Uterus (tissue), 4 donors: Measurements from ENCODE around the gene PRRC2C. TPM values are rescaled to one million over a fixed set of nuclear protein-coding genes. Genes with fewer than 3 reads are reported as not detected.

ENCODE experiments used
- DNase-seq, 2 donors: peaks; one replicate each; pipeline ENCODE4 v3.0.0-alpha.2; 2019 to 2020
- H3K27ac ChIP-seq, 2 donors: fragments of 200-600 bp; sonication (generic); 1 replicate in 1 of 2; 2 replicates in 1 of 2; pipeline ENCODE4 v1.5.1; 2016 to 2018
- H3K27me3 ChIP-seq, 2 donors: fragments of 200-600 bp; sonication (generic); one replicate each; pipeline ENCODE4 v1.5.1; 2018 to 2019; ENCODE audit warnings: control low read depth in 1 of 2
- H3K36me3 ChIP-seq, 2 donors: fragments of 200-600 bp; sonication (generic); one replicate each; pipeline ENCODE4 v1.5.1; 2019; ENCODE audit warnings: control low read depth in 1 of 2
- H3K4me1 ChIP-seq, 2 donors: fragments of 200-600 bp; sonication (generic); one replicate each; pipeline ENCODE4 v1.5.1; 2018 to 2019; ENCODE audit warnings: control low read depth in 1 of 2
- H3K4me3 ChIP-seq, 2 donors: fragments of 200-600 bp; sonication (generic); 1 replicate in 1 of 2; 2 replicates in 1 of 2; pipeline ENCODE4 v1.5.1; 2018 to 2019; ENCODE audit warnings: mild to moderate bottlenecking in 1 of 2
- H3K9me3 ChIP-seq, 2 donors: fragments of 200-600 bp; sonication (generic); one replicate each; pipeline ENCODE4 v1.5.1; 2019; ENCODE audit warnings: control low read depth in 1 of 2
- POLR2A ChIP-seq, 2 donors: fragments of 450-650 bp; IDR thresholded peaks; one replicate each; pipeline ENCODE4 v1.6.1; 2016; ENCODE audit warnings: antibody characterized with exemption in 2 of 2, mild to moderate bottlenecking in 1 of 2, moderate library complexity in 1 of 2
- intact Hi-C: fragments of 100-400 bp; cut with DNase I; formaldehyde crosslinking; loops from one replicate; pipeline ENCODE4 v1.15.1; 2023; ENCODE audit warnings: low total_unique reads
- total RNA-seq, 4 donors: library from RNA; depleted of rRNA in 3 of 4; stranded (reverse); fragments of >200 nt in 3 of 4; gene quantifications; one replicate each; pipeline versions ENCODE4 v1.1.0 to v1.2.4, GENCODE V29; 2014 to 2023
- TF ChIP-seq, protein P1 (sequence below), 4 experiments: fragments of 200-600 bp in 2 of 4; fragments of 450-650 bp in 2 of 4; sonication (generic) in 2 of 4; IDR thresholded peaks; one replicate each; pipeline ENCODE4 v1.5.1; 2016 to 2019; ENCODE audit warnings: antibody characterized with exemption in 4 of 4, mild to moderate bottlenecking in 2 of 4, moderate library complexity in 1 of 4
- donor health status: DM: yes; HTN: yes; CAD: no.

The PRRC2C gene
- total RNA-seq, 4 donors from 2014 or later, result 32.1 to 210 (median 76.1) TPM

GRCh38 chr1:171628225-171628624, 142.9 kb downstream of the PRRC2C start:
- TF ChIP-seq, protein P1, sequence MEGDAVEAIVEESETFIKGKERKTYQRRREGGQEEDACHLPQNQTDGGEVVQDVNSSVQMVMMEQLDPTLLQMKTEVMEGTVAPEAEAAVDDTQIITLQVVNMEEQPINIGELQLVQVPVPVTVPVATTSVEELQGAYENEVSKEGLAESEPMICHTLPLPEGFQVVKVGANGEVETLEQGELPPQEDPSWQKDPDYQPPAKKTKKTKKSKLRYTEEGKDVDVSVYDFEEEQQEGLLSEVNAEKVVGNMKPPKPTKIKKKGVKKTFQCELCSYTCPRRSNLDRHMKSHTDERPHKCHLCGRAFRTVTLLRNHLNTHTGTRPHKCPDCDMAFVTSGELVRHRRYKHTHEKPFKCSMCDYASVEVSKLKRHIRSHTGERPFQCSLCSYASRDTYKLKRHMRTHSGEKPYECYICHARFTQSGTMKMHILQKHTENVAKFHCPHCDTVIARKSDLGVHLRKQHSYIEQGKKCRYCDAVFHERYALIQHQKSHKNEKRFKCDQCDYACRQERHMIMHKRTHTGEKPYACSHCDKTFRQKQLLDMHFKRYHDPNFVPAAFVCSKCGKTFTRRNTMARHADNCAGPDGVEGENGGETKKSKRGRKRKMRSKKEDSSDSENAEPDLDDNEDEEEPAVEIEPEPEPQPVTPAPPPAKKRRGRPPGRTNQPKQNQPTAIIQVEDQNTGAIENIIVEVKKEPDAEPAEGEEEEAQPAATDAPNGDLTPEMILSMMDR (IDR thresholded peaks at IDR 0.05), result no peak
- TF ChIP-seq POLR2A (IDR thresholded peaks at IDR 0.05), result no peak
- no peak for DNase-seq
- Histone ChIP-seq H3K27me3 (no peaks in the 10 kb centered on the region), H3K4me3 (no peak overlapping the region), H3K4me1 (no peaks in the 10 kb centered on the region), H3K27ac (no peak overlapping the region), H3K9me3 (no peaks in the 10 kb centered on the region), H3K36me3 (no peaks in the 10 kb centered on the region)
- intact Hi-C loops, result no loop called here

GRCh38 chr1:171635661-171636060, 150.3 kb downstream of the PRRC2C start:
- Histone ChIP-seq H3K27ac (no peak overlapping the region), H3K36me3 (no peaks in the 10 kb centered on the region), H3K27me3 (no peaks in the 10 kb centered on the region), H3K4me1 (no peaks in the 10 kb centered on the region), H3K4me3 (no peak overlapping the region), H3K9me3 (no peaks in the 10 kb centered on the region)
- TF ChIP-seq, protein P1 (IDR thresholded peaks at IDR 0.05), result no peak
- TF ChIP-seq POLR2A (IDR thresholded peaks at IDR 0.05), result no peak
- no peak for DNase-seq
- intact Hi-C loops, result no loop called here

DNA sequence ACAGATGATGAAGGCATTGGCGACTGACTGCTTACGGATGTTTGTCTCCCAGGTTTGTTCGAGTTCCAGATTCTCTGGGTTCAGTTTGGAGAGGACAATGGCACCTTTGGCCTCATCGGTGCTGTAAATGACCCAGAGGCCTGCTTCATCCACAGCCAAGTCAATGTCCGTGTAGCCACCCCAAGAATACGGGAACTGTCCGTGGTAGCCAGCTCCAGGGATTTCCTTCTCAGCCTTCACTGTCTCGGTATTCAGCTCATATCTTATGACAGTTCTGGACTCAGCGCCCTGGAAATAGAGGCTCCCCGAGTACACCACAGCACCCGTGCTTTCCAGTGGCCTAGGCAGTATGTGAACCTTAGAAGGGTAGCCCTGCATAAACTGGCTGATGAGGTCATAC, 150.8 kb downstream of the PRRC2C start:
- intact Hi-C loops, result no loop called here
- TF ChIP-seq, protein P1 (IDR thresholded peaks at IDR 0.05), result no peak
- no peak for TF ChIP-seq POLR2A (IDR thresholded peaks at IDR 0.05)

DNA sequence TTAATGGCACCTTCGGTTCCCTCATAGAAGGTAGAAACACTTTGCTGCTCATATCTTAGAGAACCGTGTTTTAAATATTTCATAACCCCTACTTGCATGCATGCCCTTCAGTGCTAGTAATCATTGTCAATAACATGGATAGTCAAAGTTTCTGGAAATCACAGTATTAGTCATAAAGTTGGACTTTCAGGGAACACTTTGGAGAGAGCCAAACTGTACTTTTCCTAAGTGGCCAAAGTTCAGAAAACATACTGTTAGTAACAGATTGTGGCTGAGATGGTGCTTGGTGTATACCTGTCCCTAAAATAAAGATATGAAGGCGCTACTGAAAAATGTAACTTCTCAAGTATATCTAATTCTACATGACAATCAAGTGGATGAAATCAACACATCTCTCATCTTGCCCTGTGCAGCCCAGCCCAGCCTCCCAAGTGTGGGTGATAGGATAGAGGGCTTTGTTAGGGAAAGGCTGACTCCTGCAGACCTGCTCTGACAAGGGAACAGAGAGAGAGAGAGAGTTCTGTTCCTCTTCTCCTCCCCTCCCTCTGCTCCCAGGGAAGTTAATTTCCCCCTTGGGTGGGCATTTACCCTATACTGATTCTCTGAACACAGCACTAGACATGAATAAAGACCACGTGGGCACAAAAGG, 152.7 kb downstream of the PRRC2C start:
- Histone ChIP-seq H3K36me3 (no peaks in the 10 kb centered on the region), H3K4me1 (no peaks in the 10 kb centered on the region), H3K27me3 (no peaks in the 10 kb centered on the region), H3K9me3 (no peaks in the 10 kb centered on the region), H3K27ac (no peak overlapping the region), H3K4me3 (no peak overlapping the region)
- no peak for DNase-seq
- intact Hi-C loops, result no loop called here
- TF ChIP-seq, protein P1 (IDR thresholded peaks at IDR 0.05), result no peak
- no peak for TF ChIP-seq POLR2A (IDR thresholded peaks at IDR 0.05)

More for the DNA sequence above, 150.8 kb downstream of the PRRC2C start:
- Histone ChIP-seq H3K9me3 (no peaks in the 10 kb centered on the region), H3K4me1 (no peaks in the 10 kb centered on the region), H3K36me3 (no peaks in the 10 kb centered on the region), H3K27me3 (no peaks in the 10 kb centered on the region), H3K4me3 (no peak overlapping the region), H3K27ac (no peak overlapping the region)
- no peak for DNase-seq

- H3K4me3 ChIP-seq, result no peak overlapping the region
- no peak overlapping the region for H3K27ac ChIP-seq
- intact Hi-C loops, result no loop called here
- H3K27me3 ChIP-seq, result no peaks in the 10 kb centered on the region
- DNase-seq, result no peak
- peaks cover 0 to 1% of the 10 kb centered on the region in 2 donors for H3K4me1 ChIP-seq
- TF ChIP-seq POLR2A (IDR thresholded peaks at IDR 0.05), result no peak
- TF ChIP-seq, protein P1 (IDR thresholded peaks at IDR 0.05), result no peak
- no peaks in the 10 kb centered on the region for H3K36me3 ChIP-seq
- H3K9me3 ChIP-seq, result no peaks in the 10 kb centered on the region
Observed at GRCh38 chr1:171640225-171640624, 154.9 kb downstream of the PRRC2C start.
